Spleen (tissue), 11 donors: ENCODE data around the gene KLHL22. TPM values are rescaled to one million over a fixed set of nuclear protein-coding genes. Genes with fewer than 3 reads are reported as not detected.
A peak's percentile ranks its signal among the peaks of the same experiment; 100 is the strongest.

Source experiments
- DNase-seq: peaks from one replicate; pipeline ENCODE4 v3.0.0-alpha.2; 2020
- H3K27ac ChIP-seq, 8 donors: fragments of 200-600 bp; sonication (generic) in 7 of 8; 1 replicate in 4 of 8; 2 replicates in 4 of 8; pipeline versions ENCODE4 v1.5.0 to v1.8.0; 2016 to 2021; ENCODE audit warnings: inconsistent platforms in 4 of 8, mild to moderate bottlenecking in 4 of 8, moderate library complexity in 1 of 8
- H3K27me3 ChIP-seq, 7 donors: fragments of 200-600 bp; sonication (generic) in 6 of 7; replicated peaks in 1 of 7; 1 replicate in 4 of 7; 2 replicates in 3 of 7; pipeline versions ENCODE4 v1.5.0 to v1.8.0; 2016 to 2021; ENCODE audit warnings: inconsistent platforms in 3 of 7, mild to moderate bottlenecking in 1 of 7
- H3K36me3 ChIP-seq, 6 donors: fragments of 200-600 bp; sonication (generic) in 5 of 6; 1 replicate in 4 of 6; 2 replicates in 2 of 6; pipeline versions ENCODE4 v1.5.0 to v1.8.0; 2016 to 2021; ENCODE audit warnings: inconsistent platforms in 2 of 6
- H3K4me1 ChIP-seq, 6 donors: fragments of 200-600 bp; sonication (generic) in 5 of 6; 1 replicate in 3 of 6; 2 replicates in 3 of 6; pipeline versions ENCODE4 v1.5.0 to v1.8.0; 2016 to 2021; ENCODE audit warnings: inconsistent platforms in 3 of 6
- H3K4me3 ChIP-seq, 8 donors: fragments of 200-600 bp; sonication (generic) in 7 of 8; 1 replicate in 4 of 8; 2 replicates in 4 of 8; pipeline versions ENCODE4 v1.5.0 to v1.8.0; 2016 to 2021; ENCODE audit warnings: inconsistent platforms in 4 of 8, mild to moderate bottlenecking in 4 of 8, moderate library complexity in 2 of 8
- H3K9me3 ChIP-seq, 8 donors: fragments of 200-600 bp; sonication (generic) in 7 of 8; 1 replicate in 4 of 8; 2 replicates in 4 of 8; pipeline versions ENCODE4 v1.5.0 to v1.8.0; 2016 to 2021; ENCODE audit warnings: inconsistent platforms in 4 of 8
- CTCF ChIP-seq, 11 experiments: fragments of 200-600 bp in 7 of 11; fragments of 450-650 bp in 4 of 11; sonication (generic) in 4 of 11; IDR thresholded peaks in 8 of 11; conservative IDR thresholded peaks in 3 of 11; 1 replicate in 7 of 11; 2 replicates in 4 of 11; pipeline versions ENCODE4 v1.4.0 to v1.8.0; 2016 to 2021; ENCODE audit warnings: antibody characterized with exemption in 11 of 11, inconsistent platforms in 4 of 11, mild to moderate bottlenecking in 1 of 11
- POLR2A ChIP-seq, 3 donors: fragments of 450-650 bp; IDR thresholded peaks; one replicate each; pipeline ENCODE4 v1.5.1; 2017; ENCODE audit warnings: antibody characterized with exemption in 3 of 3, mild to moderate bottlenecking in 1 of 3
- POLR2AphosphoS5 ChIP-seq, 3 donors: sonication (generic); formaldehyde crosslinking; IDR thresholded peaks; one replicate each; pipeline ENCODE4 v1.5.1; 2017; ENCODE audit warnings: antibody characterized with exemption in 3 of 3
- WGBS, 5 donors: extraction: QIAGEN DNeasy Blood & Tissue Kit in 3 of 5; methylation state at CpG; one replicate each; pipeline versions ENCODE4 v1.1.5 to v1.1.7; 2013 to 2018; 5-methylcytosine and 5-hydroxymethylcytosine counted together
- intact Hi-C: fragments of 100-400 bp; cut with DNase I; formaldehyde crosslinking; loops from one replicate; pipeline ENCODE4 v1.15.0; 2023; ENCODE audit warnings: low total_unique reads
- polyA plus RNA-seq, 3 donors: library from polyadenylated mRNA; stranded (reverse); fragments of 200-250 nt; gene quantifications; one replicate each; pipeline ENCODE4 v1.2.1, GENCODE V29; 2013
- total RNA-seq, 7 donors: library from RNA; depleted of rRNA in 3 of 7; stranded (reverse); fragments of >200 nt in 3 of 7; fragmentation: NEBNext Ultra II Directional in 4 of 7; extraction: Animal tissue kit (Norgen Biotek cat#: 25700) in 4 of 7; gene quantifications; one replicate each; pipeline versions ENCODE4 v1.1.0 to v1.2.1, GENCODE V29; 2016 to 2021
- donor health status: healthy with polysubstance abuse.
- donor health status: DM: no; HTN: no; CAD: no; lungs with moderate emphysema.
- donor health status: DM: no; HTN: no; CAD: no.
- donor health status: Bipolar disorder and iron deficiency.
- donor health status: healthy.
- donor health status: DM: no; HTN: no; CAD: no.
- donor health status: DM: yes; HTN: yes; CAD: no.

Gene KLHL22
- total and polyA plus RNA-seq, 10 donors = 14.0 to 40.6 (median 28.6) TPM

GRCh38 chr22:20517841-20518592 lies 22.4 kb upstream of the KLHL22 start:
- Histone ChIP-seq H3K9me3 (no peaks in the 10 kb centered on the region), H3K27me3 (no peaks in the 10 kb centered on the region), H3K4me1 (peaks cover 19 to 95% (median 78%) of the 10 kb centered on the region in 6 donors), H3K36me3 (peaks cover 0 to 89% (median 28%) of the 10 kb centered on the region in 6 donors), H3K27ac (peak overlapping the region in 3 of 8 donors; percentile 2 to 41 (median 24)), H3K4me3 (no peak overlapping the region)
- no peak for DNase-seq
- WGBS, 5 donors = 84 to 88% (median 86%) methylated on average over 13 of the region's 13 CpGs
- TF ChIP-seq POLR2AphosphoS5 (IDR thresholded peaks at IDR 0.05) = no peak
- no peak for TF ChIP-seq CTCF (IDR thresholded peaks at IDR 0.05 in 8 of 11, conservative IDR thresholded peaks at IDR 0.05 in 3 of 11)
- no peak for TF ChIP-seq POLR2A (IDR thresholded peaks at IDR 0.05)
- intact Hi-C loops = loop anchor here (10.0 kb wide), 1 partner anchor 47 kb away; no protein-coding TSS in a partner anchor

- intact Hi-C loops = loop anchor here (10.0 kb wide), 1 partner anchor 47 kb away; no protein-coding TSS in a partner anchor
- H3K27me3 ChIP-seq = no peaks in the 10 kb centered on the region
- H3K36me3 ChIP-seq = peaks cover 0 to 93% (median 28%) of the 10 kb centered on the region in 6 donors
- no peak for TF ChIP-seq POLR2AphosphoS5 (IDR thresholded peaks at IDR 0.05)
- no peak for TF ChIP-seq POLR2A (IDR thresholded peaks at IDR 0.05)
- no peak for TF ChIP-seq CTCF (IDR thresholded peaks at IDR 0.05 in 8 of 11, conservative IDR thresholded peaks at IDR 0.05 in 3 of 11)
- H3K4me1 ChIP-seq = peaks cover 17 to 95% (median 73%) of the 10 kb centered on the region in 6 donors
- H3K27ac ChIP-seq = peak overlapping the region in 3 of 8 donors; percentile 2 to 41 (median 24)
- WGBS, 5 donors = 43 to 60% (median 50%) methylated on average over 4 of the region's 4 CpGs
- no peak overlapping the region for H3K4me3 ChIP-seq
- DNase-seq = no peak
- no peaks in the 10 kb centered on the region for H3K9me3 ChIP-seq
Measured at GRCh38 chr22:20517422-20517821, 21.8 kb upstream of the KLHL22 start.

- TF ChIP-seq POLR2AphosphoS5 (IDR thresholded peaks at IDR 0.05) (no peak), POLR2A (IDR thresholded peaks at IDR 0.05) (no peak), CTCF (IDR thresholded peaks at IDR 0.05 in 8 of 11, conservative IDR thresholded peaks at IDR 0.05 in 3 of 11) (no peak)
- Histone ChIP-seq H3K27me3 (no peaks in the 10 kb centered on the region), H3K9me3 (no peaks in the 10 kb centered on the region), H3K27ac (no peak overlapping the region), H3K4me3 (no peak overlapping the region), H3K4me1 (peaks cover 18 to 95% (median 75%) of the 10 kb centered on the region in 6 donors), H3K36me3 (peaks cover 0 to 87% (median 25%) of the 10 kb centered on the region in 6 donors)
- no peak for DNase-seq
- WGBS, 5 donors = 86 to 91% (median 89%) methylated on average over 2 of the region's 2 CpGs
- intact Hi-C loops = loop anchor here (10.0 kb wide), 1 partner anchor 48 kb away; no protein-coding TSS in a partner anchor
Measured at GRCh38 chr22:20516399-20516798, 20.8 kb upstream of the KLHL22 start.
